ENCODE measurements around the gene FERMT1. TPM values are rescaled to one million over a fixed set of nuclear protein-coding genes. Genes with fewer than 3 reads are reported as not detected.

Gene FERMT1
- total RNA-seq, result under 0.01 and 0.28 TPM in 2 replicates

- peak; percentile 48 for DNase-seq
These were observed at the start of gene FERMT1 for GRCh38 chr20:6122873-6123648. Gene FERMT1, minus strand, starts transcription at chr20:6123030. Its CDS starts 3,476 bp downstream, at chr20:6119554.

GRCh38 chr20:6169251-6169650 lies 46.4 kb upstream of the FERMT1 start:
- no peak for DNase-seq

- DNase-seq, result no peak
These were observed 45.4 kb upstream of the FERMT1 start for GRCh38 chr20:6168204-6168603.

- no peak for DNase-seq
These were observed 42.5 kb upstream of the FERMT1 start for GRCh38 chr20:6165346-6165745.

GRCh38 chr20:6164421-6165341 lies 41.9 kb upstream of the FERMT1 start:
- DNase-seq, result no peak

- no peak for DNase-seq
These were observed 37.9 kb upstream of the FERMT1 start for GRCh38 chr20:6160736-6161135.

GRCh38 chr20:6157345-6157744 lies 34.5 kb upstream of the FERMT1 start:
- peak; percentile 6 for DNase-seq

- no peak for DNase-seq
These were observed 29.9 kb upstream of the FERMT1 start for GRCh38 chr20:6152777-6153176.

GRCh38 chr20:6148073-6148472 lies 25.2 kb upstream of the FERMT1 start:
- no peak for DNase-seq

- peak; percentile 85 for DNase-seq
These were observed 19.6 kb upstream of the FERMT1 start for GRCh38 chr20:6142348-6142993.

GRCh38 chr20:6140947-6141346 lies 18.1 kb upstream of the FERMT1 start:
- DNase-seq, result no peak

GRCh38 chr20:6135347-6135746 lies 12.5 kb upstream of the FERMT1 start:
- DNase-seq, result no peak

GRCh38 chr20:6134592-6134991 lies 11.8 kb upstream of the FERMT1 start:
- no peak for DNase-seq

- no peak for DNase-seq
These were observed 7.2 kb upstream of the FERMT1 start for GRCh38 chr20:6130045-6130444.

GRCh38 chr20:6127825-6128224 lies 5.0 kb upstream of the FERMT1 start:
- no peak for DNase-seq

- no peak for DNase-seq
These were observed 4.0 kb upstream of the FERMT1 start for GRCh38 chr20:6126846-6127245.

- DNase-seq, result no peak
These were observed 802 bp upstream of the FERMT1 start for GRCh38 chr20:6123649-6124014.

- DNase-seq, result peak; percentile 21
These were observed 538 bp downstream of the FERMT1 start for GRCh38 chr20:6122111-6122872.

GRCh38 chr20:6121504-6121903 lies 1.3 kb downstream of the FERMT1 start:
- no peak for DNase-seq

- no peak for DNase-seq
These were observed 2.3 kb downstream of the FERMT1 start for GRCh38 chr20:6120491-6120988.

- no peak for DNase-seq
These were observed 6.1 kb downstream of the FERMT1 start for GRCh38 chr20:6116758-6117157.

GRCh38 chr20:6115221-6115895 lies 7.5 kb downstream of the FERMT1 start:
- DNase-seq, result no peak

Measured in dermis blood vessel endothelial cell (primary cell).